ENCODE data around the gene TMEM176B. TPM values are rescaled to one million over a fixed set of nuclear protein-coding genes. Genes with fewer than 3 reads are reported as not detected.

TMEM176B gene
- total RNA-seq, 2 donors from 2014 or later: 32.9 to 36.3 TPM

DNA sequence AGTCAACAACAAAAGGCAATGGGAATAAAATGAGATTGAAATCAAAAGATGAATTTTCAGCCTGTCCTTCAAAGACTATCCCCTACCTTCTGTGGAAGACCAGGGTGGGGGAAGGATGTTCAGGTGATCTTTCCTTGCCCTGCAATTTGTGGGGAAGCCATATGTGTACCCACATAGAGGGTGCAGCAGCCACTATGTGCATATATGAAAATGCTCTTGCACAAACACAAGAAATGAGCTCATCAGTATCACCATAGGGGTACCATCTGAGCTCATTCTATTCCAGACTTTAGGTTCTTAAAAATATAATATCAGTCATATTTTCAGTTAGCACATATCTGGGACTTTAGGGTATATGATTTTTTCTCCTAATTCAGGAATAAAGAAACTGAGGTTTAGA is 45.2 kb downstream of the TMEM176B start:
- Histone ChIP-seq H3K4me3 (no peak overlapping the region), H3K36me3 (replicated peaks in 1 of 2; ENCODE audit: insufficient read depth in 1 of 2, low read depth in 2 of 2) (no peaks in the 10 kb centered on the region), H3K4me1 (peaks cover 6% of the 10 kb centered on the region), H3K27me3 (no peaks in the 10 kb centered on the region), H3K9me3 (no peaks in the 10 kb centered on the region), H3K27ac (no peak overlapping the region)
- intact Hi-C loops (cut with DNase I): no loop called here
- no peak for DNase-seq
- TF ChIP-seq CTCF (IDR thresholded peaks at IDR 0.05) (no peak), POLR2A (IDR thresholded peaks at IDR 0.05) (no peak)
- ATAC-seq: no peak

DNA sequence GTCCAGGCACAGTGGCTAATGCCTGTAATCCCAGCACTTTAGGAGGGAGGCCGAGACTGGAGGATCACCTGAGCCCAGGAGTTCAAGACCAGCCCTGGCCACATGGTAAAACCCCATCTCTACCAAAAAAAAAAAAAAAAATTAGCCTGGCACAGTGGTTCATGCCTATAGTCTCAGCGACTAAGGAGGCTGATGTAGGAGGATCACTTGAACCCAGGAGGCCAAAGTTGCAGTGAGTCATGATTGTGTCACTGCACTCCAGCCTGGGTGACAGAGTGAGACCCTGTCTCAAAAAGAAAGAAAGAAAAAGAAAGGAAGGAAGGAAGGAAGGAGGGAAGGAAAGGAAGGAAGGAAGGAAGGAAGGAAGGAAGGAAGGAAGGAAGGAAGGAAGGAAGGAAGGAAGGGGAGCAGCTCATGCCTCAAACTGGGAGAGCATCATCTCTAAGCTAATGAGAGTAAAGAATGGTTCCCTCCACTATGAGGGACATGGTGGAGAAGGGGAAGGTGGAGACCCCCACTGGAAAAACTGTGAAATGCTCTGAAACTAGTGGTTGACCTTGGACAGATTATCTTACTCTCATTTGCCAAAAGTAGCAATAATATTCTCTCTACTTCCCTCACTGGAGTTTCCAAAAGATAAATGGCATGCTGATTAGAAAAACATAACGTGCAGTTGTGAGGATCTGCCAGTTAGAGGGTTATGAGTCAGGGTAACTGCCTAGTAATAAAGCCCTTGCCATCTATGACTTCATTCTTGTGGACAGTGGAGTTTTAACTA is 46.1 kb downstream of the TMEM176B start:
- Histone ChIP-seq H3K9me3 (no peaks in the 10 kb centered on the region), H3K36me3 (replicated peaks in 1 of 2; ENCODE audit: insufficient read depth in 1 of 2, low read depth in 2 of 2) (no peaks in the 10 kb centered on the region), H3K4me1 (peaks cover 6% of the 10 kb centered on the region), H3K4me3 (no peak overlapping the region), H3K27ac (no peak overlapping the region), H3K27me3 (no peaks in the 10 kb centered on the region)
- DNase-seq (peak in 1 of 4 donors; percentile 35), ATAC-seq (peak; percentile 67)
- 38 to 42% methylated on average over 3 of the region's 3 CpGs for WGBS, 2 donors
- TF ChIP-seq POLR2A (IDR thresholded peaks at IDR 0.05): no peak
- TF ChIP-seq CTCF (IDR thresholded peaks at IDR 0.05): peak in 2 of 7 experiments; percentile 17
- intact Hi-C loops (cut with DNase I): no loop called here

DNA sequence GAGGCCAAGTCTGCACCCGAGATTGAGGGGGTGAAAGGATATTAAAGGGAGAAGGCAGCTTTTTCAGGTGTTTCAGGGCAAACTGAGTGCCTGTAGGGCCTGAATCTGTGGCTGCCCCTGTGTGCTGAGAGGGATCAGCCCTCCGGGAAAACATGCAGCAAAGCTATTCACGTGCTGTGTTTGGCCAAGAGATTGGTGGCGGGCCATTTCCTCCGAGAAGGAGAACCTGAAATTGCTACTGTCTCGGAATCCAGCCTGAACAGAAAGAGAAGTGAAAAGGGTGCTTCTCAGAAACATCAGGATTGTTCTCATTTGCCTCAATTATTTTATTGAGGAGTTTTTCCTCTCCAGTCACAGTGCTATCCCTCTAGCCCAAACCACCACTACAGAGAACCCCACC is 46.9 kb downstream of the TMEM176B start:
- H3K4me1 ChIP-seq: peaks cover 6% of the 10 kb centered on the region
- TF ChIP-seq CTCF (IDR thresholded peaks at IDR 0.05) (no peak), POLR2A (IDR thresholded peaks at IDR 0.05) (no peak)
- intact Hi-C loops (cut with DNase I): no loop called here
- ATAC-seq: no peak
- no peaks in the 10 kb centered on the region for H3K9me3 ChIP-seq
- DNase-seq: peak in 1 of 4 donors; percentile 42
- no peaks in the 10 kb centered on the region for H3K36me3 ChIP-seq (replicated peaks in 1 of 2; ENCODE audit: insufficient read depth in 1 of 2, low read depth in 2 of 2)
- WGBS, 2 donors: 53 to 72% methylated on average over 6 of the region's 6 CpGs
- no peak overlapping the region for H3K4me3 ChIP-seq
- no peak overlapping the region for H3K27ac ChIP-seq
- H3K27me3 ChIP-seq: no peaks in the 10 kb centered on the region

GRCh38 chr7:150751702-150752101 is 48.5 kb downstream of the TMEM176B start:
- H3K36me3 ChIP-seq (replicated peaks in 1 of 2; ENCODE audit: insufficient read depth in 1 of 2, low read depth in 2 of 2): no peaks in the 10 kb centered on the region
- no peak for TF ChIP-seq POLR2A (IDR thresholded peaks at IDR 0.05)
- TF ChIP-seq CTCF (IDR thresholded peaks at IDR 0.05): no peak
- ATAC-seq: peak; percentile 71
- H3K4me3 ChIP-seq: no peak overlapping the region
- no peaks in the 10 kb centered on the region for H3K27me3 ChIP-seq
- intact Hi-C loops (cut with DNase I): no loop called here
- 17 to 23% methylated on average over 2 of the region's 2 CpGs for WGBS, 2 donors
- DNase-seq: peak in 1 of 4 donors; percentile 43
- H3K27ac ChIP-seq: peak overlapping the region in 1 of 4 donors; percentile 40
- H3K4me1 ChIP-seq: peaks cover 6% of the 10 kb centered on the region
- no peaks in the 10 kb centered on the region for H3K9me3 ChIP-seq

- H3K9me3 ChIP-seq: no peaks in the 10 kb centered on the region
- no peak overlapping the region for H3K27ac ChIP-seq
- H3K4me1 ChIP-seq: peaks cover 6% of the 10 kb centered on the region
- intact Hi-C loops (cut with DNase I): no loop called here
- 50 to 69% methylated on average over 4 of the region's 4 CpGs for WGBS, 2 donors
- H3K36me3 ChIP-seq (replicated peaks in 1 of 2; ENCODE audit: insufficient read depth in 1 of 2, low read depth in 2 of 2): no peaks in the 10 kb centered on the region
- TF ChIP-seq POLR2A (IDR thresholded peaks at IDR 0.05): no peak
- TF ChIP-seq CTCF (IDR thresholded peaks at IDR 0.05): no peak
- H3K4me3 ChIP-seq: no peak overlapping the region
- ATAC-seq (no peak), DNase-seq (no peak)
- no peaks in the 10 kb centered on the region for H3K27me3 ChIP-seq
Measured at GRCh38 chr7:150748376-150748775, 51.8 kb downstream of the TMEM176B start.
